GM13976 (cell line): ENCODE measurements around the gene GLMN.
"Not testable (repeated sequence)": the region's sequence is repeated elsewhere in the genome, so short reads cannot be mapped to it uniquely, and the experiment has no call there.

ENCODE experiments used
- DNase-seq: peaks from one replicate; pipeline ENCODE4 v3.0.0; 2012; ENCODE audit warnings: low spot score
- in situ Hi-C: fragments of 300-500 bp; cut with MboI; formaldehyde crosslinking; loops from one replicate; pipeline ENCODE4 v1.12.0; 2022; ENCODE audit warnings: low sequenced_read_pairs, mixed read lengths, inconsistent platforms; ENCODE audit not compliant: unreplicated experiment
- TF ChIP-seq, protein P1 (sequence below): IDR thresholded peaks from 2 replicates; pipeline ENCODE4 v1.5.1; 2012; ENCODE audit warnings: borderline replicate concordance, mild to moderate bottlenecking; ENCODE audit not compliant: insufficient read depth; ENCODE audit errors: extremely low read depth, missing control alignments, control extremely low read depth

Gene GLMN

GRCh38 chr1:92299477-92300150, 827 bp upstream of the GLMN start:
- TF ChIP-seq, protein P1, sequence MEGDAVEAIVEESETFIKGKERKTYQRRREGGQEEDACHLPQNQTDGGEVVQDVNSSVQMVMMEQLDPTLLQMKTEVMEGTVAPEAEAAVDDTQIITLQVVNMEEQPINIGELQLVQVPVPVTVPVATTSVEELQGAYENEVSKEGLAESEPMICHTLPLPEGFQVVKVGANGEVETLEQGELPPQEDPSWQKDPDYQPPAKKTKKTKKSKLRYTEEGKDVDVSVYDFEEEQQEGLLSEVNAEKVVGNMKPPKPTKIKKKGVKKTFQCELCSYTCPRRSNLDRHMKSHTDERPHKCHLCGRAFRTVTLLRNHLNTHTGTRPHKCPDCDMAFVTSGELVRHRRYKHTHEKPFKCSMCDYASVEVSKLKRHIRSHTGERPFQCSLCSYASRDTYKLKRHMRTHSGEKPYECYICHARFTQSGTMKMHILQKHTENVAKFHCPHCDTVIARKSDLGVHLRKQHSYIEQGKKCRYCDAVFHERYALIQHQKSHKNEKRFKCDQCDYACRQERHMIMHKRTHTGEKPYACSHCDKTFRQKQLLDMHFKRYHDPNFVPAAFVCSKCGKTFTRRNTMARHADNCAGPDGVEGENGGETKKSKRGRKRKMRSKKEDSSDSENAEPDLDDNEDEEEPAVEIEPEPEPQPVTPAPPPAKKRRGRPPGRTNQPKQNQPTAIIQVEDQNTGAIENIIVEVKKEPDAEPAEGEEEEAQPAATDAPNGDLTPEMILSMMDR = no peak
- DNase-seq = no peak
- in situ Hi-C loops = loop anchor here (25.0 kb wide), 1 partner anchor 787 kb away; the partner anchor contains the start of gene CDC7

- in situ Hi-C loops = loop anchor here (25.0 kb wide), 1 partner anchor 786 kb away; the partner anchor contains the start of gene CDC7
- no peak for DNase-seq
- TF ChIP-seq, protein P1 = no peak
These were observed 594 bp downstream of the GLMN start for GRCh38 chr1:92298213-92298572.

- TF ChIP-seq, protein P1 = peak; percentile 45
- DNase-seq = peak; percentile 33
- in situ Hi-C loops = loop anchor here (25.0 kb wide), 1 partner anchor 779 kb away; the partner anchor contains the start of gene CDC7
These were observed 7.3 kb downstream of the GLMN start for GRCh38 chr1:92291372-92291999.

DNA sequence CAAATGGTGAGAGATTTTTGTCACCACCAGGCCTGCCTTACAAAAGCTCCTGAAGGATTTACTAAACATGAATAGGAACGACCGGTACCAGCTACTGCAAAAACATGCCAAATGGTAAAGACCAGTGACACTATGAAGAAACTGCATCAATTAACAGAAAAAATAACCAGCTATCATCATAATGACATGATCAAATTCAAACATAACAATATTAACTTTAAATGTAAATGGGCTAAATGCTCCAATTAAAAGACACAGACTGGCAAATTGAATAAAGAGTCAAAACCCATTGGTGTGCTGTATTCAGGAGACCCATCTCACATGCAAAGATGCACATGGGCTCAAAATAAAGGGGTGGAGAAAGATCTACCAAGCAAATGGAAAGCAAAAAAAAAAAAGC, 17.4 kb downstream of the GLMN start:
- in situ Hi-C loops = loop anchor here (25.0 kb wide), 1 partner anchor 769 kb away; the partner anchor contains the start of gene CDC7
- not testable (repeated sequence) for DNase-seq

DNA sequence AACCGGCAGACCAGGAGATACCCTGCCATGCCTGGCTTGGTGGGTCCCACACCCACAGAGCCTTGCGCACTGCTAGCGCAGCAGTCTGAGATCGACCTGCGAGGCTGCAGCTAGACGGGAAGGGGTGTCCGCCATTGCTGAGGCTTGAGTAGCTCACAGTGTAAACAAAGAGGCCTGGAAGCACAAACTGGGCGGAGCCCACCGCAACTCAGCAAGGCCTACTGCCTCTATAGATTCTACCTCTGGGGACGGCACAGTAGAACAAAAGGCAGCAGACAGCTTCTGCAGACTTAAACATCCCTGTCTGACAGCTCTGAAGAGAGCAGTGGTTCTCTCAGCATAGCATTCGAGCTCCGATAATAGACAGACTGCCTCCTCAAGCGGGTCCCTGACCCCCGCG, 19.0 kb downstream of the GLMN start:
- DNase-seq = not testable (repeated sequence)
- in situ Hi-C loops = loop anchor here (25.0 kb wide), 1 partner anchor 767 kb away; the partner anchor contains the start of gene CDC7

DNA sequence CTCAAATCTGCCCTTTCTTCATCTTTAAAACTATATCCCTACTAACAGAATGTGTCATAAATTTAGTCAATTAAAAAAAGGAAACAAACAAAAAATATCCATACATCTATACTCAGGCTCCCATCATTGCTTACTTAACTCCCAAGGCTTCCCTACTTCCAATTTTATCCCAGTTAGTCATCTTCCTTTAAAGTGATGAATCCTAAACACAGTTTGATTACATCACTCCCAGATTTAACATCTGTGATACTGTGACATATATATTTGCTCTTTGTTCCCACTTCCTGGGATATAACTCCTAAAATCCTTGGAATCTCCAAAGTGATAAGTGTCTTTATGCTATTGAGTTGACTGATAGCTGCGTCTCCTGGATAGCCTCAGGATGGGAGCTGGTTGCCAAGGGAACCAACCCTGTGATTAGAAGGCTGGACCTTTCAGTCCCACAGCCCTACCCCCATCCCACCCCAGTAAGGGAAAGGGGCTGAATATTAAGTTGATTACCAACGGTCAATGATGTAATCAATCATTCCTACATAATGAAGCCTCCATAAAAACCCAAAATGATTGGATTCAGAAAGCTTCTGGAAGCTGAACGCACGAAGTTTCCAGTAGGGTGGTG, 21.6 kb downstream of the GLMN start:
- TF ChIP-seq, protein P1 = no peak
- in situ Hi-C loops = loop anchor here (25.0 kb wide), 1 partner anchor 765 kb away; the partner anchor contains the start of gene CDC7
- DNase-seq = no peak

DNA sequence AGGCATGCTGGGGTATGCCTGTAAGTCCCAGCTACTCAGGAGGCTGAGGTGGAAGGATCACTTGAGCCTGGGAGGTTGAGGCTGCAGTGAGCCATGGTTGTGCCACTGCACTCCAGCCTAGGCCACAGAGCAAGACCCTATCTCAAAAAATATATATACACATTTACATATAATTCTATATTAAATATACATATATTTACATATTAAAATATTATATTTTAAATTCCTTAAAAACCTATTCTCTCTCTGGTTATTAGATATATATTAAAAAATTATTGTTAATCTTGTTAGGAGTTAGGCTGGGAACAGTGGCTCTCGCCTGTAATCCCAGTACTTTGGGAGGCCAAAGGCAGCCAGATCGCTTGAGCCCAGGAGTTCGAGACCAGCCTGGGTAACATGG, 22.7 kb downstream of the GLMN start:
- DNase-seq = no peak
- in situ Hi-C loops = loop anchor here (25.0 kb wide), 1 partner anchor 764 kb away; the partner anchor contains the start of gene CDC7
- TF ChIP-seq, protein P1 = no peak
